ENCODE results near the gene TRDMT1.
"Not testable (repeated sequence)": the region's sequence is repeated elsewhere in the genome, so short reads cannot be mapped to it uniquely, and the experiment has no call there.

The TRDMT1 gene

GRCh38 chr10:17125206-17125893, 76.1 kb downstream of the TRDMT1 start:
- no peak for DNase-seq

GRCh38 chr10:17123961-17124360, 77.5 kb downstream of the TRDMT1 start:
- no peak for DNase-seq

- DNase-seq, result no peak
These were observed 78.5 kb downstream of the TRDMT1 start for GRCh38 chr10:17122726-17123661.

GRCh38 chr10:17122052-17122451, 79.4 kb downstream of the TRDMT1 start:
- no peak for DNase-seq

- no peak for DNase-seq
These were observed 80.8 kb downstream of the TRDMT1 start for GRCh38 chr10:17120694-17121093.

GRCh38 chr10:17119845-17120244, 81.6 kb downstream of the TRDMT1 start:
- DNase-seq, result no peak

GRCh38 chr10:17116193-17116592, 85.3 kb downstream of the TRDMT1 start:
- no peak for DNase-seq

- no peak for DNase-seq
These were observed 85.8 kb downstream of the TRDMT1 start for GRCh38 chr10:17115683-17116082.

GRCh38 chr10:17114878-17115444, 86.5 kb downstream of the TRDMT1 start:
- DNase-seq, result not testable (repeated sequence)

- no peak for DNase-seq
These were observed 87.5 kb downstream of the TRDMT1 start for GRCh38 chr10:17113889-17114540.

- no peak for DNase-seq
These were observed 88.1 kb downstream of the TRDMT1 start for GRCh38 chr10:17113346-17113745.

GRCh38 chr10:17112566-17112965, 88.9 kb downstream of the TRDMT1 start:
- DNase-seq, result no peak

- DNase-seq, result no peak
These were observed 91.8 kb downstream of the TRDMT1 start for GRCh38 chr10:17109475-17110207.

GRCh38 chr10:17109046-17109445, 92.4 kb downstream of the TRDMT1 start:
- no peak for DNase-seq

GRCh38 chr10:17106991-17107390, 94.5 kb downstream of the TRDMT1 start:
- no peak for DNase-seq

GRCh38 chr10:17101910-17102266, 99.6 kb downstream of the TRDMT1 start:
- no peak for DNase-seq

GRCh38 chr10:17101257-17101909, 100.1 kb downstream of the TRDMT1 start:
- DNase-seq, result no peak

GRCh38 chr10:17100586-17100985, 100.9 kb downstream of the TRDMT1 start:
- no peak for DNase-seq

GRCh38 chr10:17098012-17098411, 103.5 kb downstream of the TRDMT1 start:
- DNase-seq, result no peak
